Measurements from ENCODE around the gene TBRG1. TPM values are rescaled to one million over a fixed set of nuclear protein-coding genes. Genes with fewer than 3 reads are reported as not detected.
A peak's percentile ranks its signal among the peaks of the same experiment; 100 is the strongest.

Gene TBRG1
- total RNA-seq, 1 experiment from 2014 or later: 20.6 TPM

DNA sequence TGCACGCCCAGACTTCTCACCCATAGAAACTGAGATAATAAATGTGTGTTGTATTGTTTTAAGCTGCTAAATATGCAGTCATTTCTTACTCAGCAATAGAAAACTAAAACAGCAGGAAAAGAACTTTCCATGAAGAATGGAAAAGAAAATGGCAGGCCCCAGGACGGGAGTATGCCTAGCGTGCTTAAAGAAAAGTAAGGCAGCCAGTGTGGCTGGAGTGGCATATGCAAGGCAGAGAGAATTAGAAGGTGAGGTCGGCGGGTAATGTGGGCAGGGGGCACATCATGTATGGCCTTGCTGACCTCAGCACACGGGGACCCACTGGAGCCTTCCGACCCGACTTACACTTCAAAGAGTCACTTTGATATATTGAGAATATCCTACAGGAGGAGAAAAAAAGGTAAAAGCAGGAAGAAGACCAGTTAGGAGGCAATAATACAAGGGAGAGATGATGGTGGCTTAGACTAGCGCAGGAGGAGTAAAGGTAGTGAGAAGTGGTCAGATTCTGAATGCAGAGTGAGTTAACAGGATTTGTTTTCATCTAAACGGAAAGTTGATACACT, 20.5 kb downstream of the TBRG1 start:
- peaks cover 17% of the 10 kb centered on the region; the same call in 1 of the 2 replicates for H3K36me3 ChIP-seq (ENCODE audit: low read depth, low read length)

GRCh38 chr11:124643605-124644425, 21.2 kb downstream of the TBRG1 start:
- ATAC-seq (peak; percentile 17; the same call in 1 of the 2 replicates), DNase-seq (no peak)
- no peak overlapping the region for H3K4me3 ChIP-seq (ENCODE audit: low read length)
- H3K4me1 ChIP-seq (ENCODE audit: insufficient read depth, low read length): peaks cover 9% of the 10 kb centered on the region; the same call in 1 of the 2 replicates
- H3K9me3 ChIP-seq (ENCODE audit: low read length): no peaks in the 10 kb centered on the region
- no peaks in the 10 kb centered on the region for H3F3A ChIP-seq (ENCODE audit: low read length, unreplicated experiment)
- intact Hi-C loops (cut with micrococcal nuclease): loop anchor here (1.0 kb wide), 3 partner anchors 25 to 223 kb away; no protein-coding TSS in a partner anchor
- H3K79me2 ChIP-seq (ENCODE audit: low read length): no peaks in the 10 kb centered on the region
- H3K27me3 ChIP-seq (ENCODE audit: low read length): no peaks in the 10 kb centered on the region
- no peaks in the 10 kb centered on the region for H4K20me1 ChIP-seq (ENCODE audit: low read length)
- H3K36me3 ChIP-seq (ENCODE audit: low read depth, low read length): peaks cover 11% of the 10 kb centered on the region; the same call in 1 of the 2 replicates
- ChIA-PET CTCF (interaction anchor here (0.6 to 0.9 kb wide), 3 partner anchors 193 to 241 kb away, joined by 3 to 5 read pairs (median 4); no protein-coding TSS in a partner anchor), POLR2A (ENCODE audit: unreplicated experiment) (no interaction called here)
- H3K4me2 ChIP-seq (ENCODE audit: low read length): peak overlapping the region; percentile 83; the same call in 1 of the 2 replicates
- no peak overlapping the region for H3K9ac ChIP-seq (ENCODE audit: low read length)
- H3K9me2 ChIP-seq (replicated peaks; ENCODE audit: low read length): no peaks in the 10 kb centered on the region
- BruUV-seq (replicated peaks): no TSS peak
- no peak overlapping the region for H3K27ac ChIP-seq (ENCODE audit: low read length)
- H2AFZ ChIP-seq (ENCODE audit: low read length): peak overlapping the region; percentile 86
- TF ChIP-seq, protein P1, sequence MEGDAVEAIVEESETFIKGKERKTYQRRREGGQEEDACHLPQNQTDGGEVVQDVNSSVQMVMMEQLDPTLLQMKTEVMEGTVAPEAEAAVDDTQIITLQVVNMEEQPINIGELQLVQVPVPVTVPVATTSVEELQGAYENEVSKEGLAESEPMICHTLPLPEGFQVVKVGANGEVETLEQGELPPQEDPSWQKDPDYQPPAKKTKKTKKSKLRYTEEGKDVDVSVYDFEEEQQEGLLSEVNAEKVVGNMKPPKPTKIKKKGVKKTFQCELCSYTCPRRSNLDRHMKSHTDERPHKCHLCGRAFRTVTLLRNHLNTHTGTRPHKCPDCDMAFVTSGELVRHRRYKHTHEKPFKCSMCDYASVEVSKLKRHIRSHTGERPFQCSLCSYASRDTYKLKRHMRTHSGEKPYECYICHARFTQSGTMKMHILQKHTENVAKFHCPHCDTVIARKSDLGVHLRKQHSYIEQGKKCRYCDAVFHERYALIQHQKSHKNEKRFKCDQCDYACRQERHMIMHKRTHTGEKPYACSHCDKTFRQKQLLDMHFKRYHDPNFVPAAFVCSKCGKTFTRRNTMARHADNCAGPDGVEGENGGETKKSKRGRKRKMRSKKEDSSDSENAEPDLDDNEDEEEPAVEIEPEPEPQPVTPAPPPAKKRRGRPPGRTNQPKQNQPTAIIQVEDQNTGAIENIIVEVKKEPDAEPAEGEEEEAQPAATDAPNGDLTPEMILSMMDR (conservative IDR thresholded peaks at IDR 0.05; ENCODE audit: low read depth, low read length): no peak
- TF ChIP-seq EZH2phosphoT487 (IDR thresholded peaks at IDR 0.05; ENCODE audit: borderline replicate concordance, low read length): no peak
- no peak for TF ChIP-seq EZH2 (IDR thresholded peaks at IDR 0.05; ENCODE audit: low read length, unreplicated experiment)

More for the DNA sequence above, 20.5 kb downstream of the TBRG1 start:
- H3K27me3 ChIP-seq (ENCODE audit: low read length): no peaks in the 10 kb centered on the region
- ATAC-seq: no peak
- H3K9me2 ChIP-seq (replicated peaks; ENCODE audit: low read length): no peaks in the 10 kb centered on the region
- CTCF ChIA-PET: interaction anchor here (0.9 kb wide), 1 partner anchor 194 kb away, joined by 3 read pairs; no protein-coding TSS in a partner anchor
- TF ChIP-seq EZH2 (IDR thresholded peaks at IDR 0.05; ENCODE audit: low read length, unreplicated experiment) (no peak), EZH2phosphoT487 (IDR thresholded peaks at IDR 0.05; ENCODE audit: borderline replicate concordance, low read length) (no peak)
- TF ChIP-seq, protein P1 (conservative IDR thresholded peaks at IDR 0.05; ENCODE audit: low read depth, low read length): no peak
- no peak overlapping the region for H3K4me2 ChIP-seq (ENCODE audit: low read length)
- POLR2A ChIA-PET (ENCODE audit: unreplicated experiment): no interaction called here
- H3K9ac ChIP-seq (ENCODE audit: low read length): no peak overlapping the region
- no peak for DNase-seq
- H3K9me3 ChIP-seq (ENCODE audit: low read length): no peaks in the 10 kb centered on the region
- no peak overlapping the region for H3K4me3 ChIP-seq (ENCODE audit: low read length)
- intact Hi-C loops (cut with micrococcal nuclease): no loop called here
- no peak overlapping the region; the same call in 1 of the 2 replicates for H2AFZ ChIP-seq (ENCODE audit: low read length)
- no peaks in the 10 kb centered on the region for H3F3A ChIP-seq (ENCODE audit: low read length, unreplicated experiment)
- BruUV-seq (replicated peaks): no TSS peak
- H4K20me1 ChIP-seq (ENCODE audit: low read length): no peaks in the 10 kb centered on the region
- H3K79me2 ChIP-seq (ENCODE audit: low read length): no peaks in the 10 kb centered on the region
- no peak overlapping the region for H3K27ac ChIP-seq (ENCODE audit: low read length)
- H3K4me1 ChIP-seq (ENCODE audit: insufficient read depth, low read length): peaks cover 9% of the 10 kb centered on the region; the same call in 1 of the 2 replicates
